Measurements from ENCODE around the gene PCDHGC4.

DNA sequence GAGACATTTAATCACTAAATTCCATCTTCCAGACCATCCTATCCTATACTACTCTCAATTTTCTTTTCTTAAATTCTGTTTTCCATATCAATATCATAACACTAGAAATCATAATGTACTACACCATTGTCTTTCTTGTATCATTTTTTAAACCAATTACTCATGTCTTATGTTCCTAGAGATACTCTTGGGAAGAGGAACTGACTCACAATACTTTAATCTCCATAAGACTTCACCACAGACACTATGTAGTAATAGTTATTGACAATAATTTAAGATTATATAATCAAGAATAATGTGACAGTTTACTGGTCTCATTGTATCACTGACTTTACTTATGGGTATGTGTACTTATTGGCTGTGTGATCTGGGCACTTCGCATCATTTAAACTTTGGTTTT is 47.9 kb downstream of the PCDHGC4 start:
- TF ChIP-seq, protein P1, sequence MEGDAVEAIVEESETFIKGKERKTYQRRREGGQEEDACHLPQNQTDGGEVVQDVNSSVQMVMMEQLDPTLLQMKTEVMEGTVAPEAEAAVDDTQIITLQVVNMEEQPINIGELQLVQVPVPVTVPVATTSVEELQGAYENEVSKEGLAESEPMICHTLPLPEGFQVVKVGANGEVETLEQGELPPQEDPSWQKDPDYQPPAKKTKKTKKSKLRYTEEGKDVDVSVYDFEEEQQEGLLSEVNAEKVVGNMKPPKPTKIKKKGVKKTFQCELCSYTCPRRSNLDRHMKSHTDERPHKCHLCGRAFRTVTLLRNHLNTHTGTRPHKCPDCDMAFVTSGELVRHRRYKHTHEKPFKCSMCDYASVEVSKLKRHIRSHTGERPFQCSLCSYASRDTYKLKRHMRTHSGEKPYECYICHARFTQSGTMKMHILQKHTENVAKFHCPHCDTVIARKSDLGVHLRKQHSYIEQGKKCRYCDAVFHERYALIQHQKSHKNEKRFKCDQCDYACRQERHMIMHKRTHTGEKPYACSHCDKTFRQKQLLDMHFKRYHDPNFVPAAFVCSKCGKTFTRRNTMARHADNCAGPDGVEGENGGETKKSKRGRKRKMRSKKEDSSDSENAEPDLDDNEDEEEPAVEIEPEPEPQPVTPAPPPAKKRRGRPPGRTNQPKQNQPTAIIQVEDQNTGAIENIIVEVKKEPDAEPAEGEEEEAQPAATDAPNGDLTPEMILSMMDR (conservative IDR thresholded peaks at IDR 0.05; ENCODE audit: low read depth, low read length), result no peak
- TF ChIP-seq EZH2 (IDR thresholded peaks at IDR 0.05; ENCODE audit: borderline replicate concordance, low read depth, low read length, poor library complexity, severe bottlenecking), result no peak

Data from A673 (cell line).